AG04449 (cell line): ENCODE results near the gene ZNF92.

ENCODE experiments used
- CTCF ChIA-PET: fragments of 350-600 bp; formaldehyde crosslinking; extraction: SDS; loops from one replicate; lab custom pipeline; 2021; ENCODE audit warnings: antibody characterized with exemption; lab: Yijun Ruan, JAX
- POLR2A ChIA-PET: fragments of 400-600, 350-600 bp; formaldehyde crosslinking; extraction: SDS; loops from one replicate; lab custom pipeline; 2020; ENCODE audit warnings: antibody characterized with exemption, inconsistent platforms; lab: Yijun Ruan, JAX
- DNase-seq: peaks from one replicate; pipeline ENCODE4 v3.0.0-alpha.2; 2010; ENCODE audit warnings: low read depth, low spot score
- H3K4me3 ChIP-seq: 2 replicates; pipeline ENCODE4 v1.5.1; 2011; ENCODE audit warnings: low read depth, mild to moderate bottlenecking, control low read depth, low read length
- TF ChIP-seq, protein P1 (sequence below): IDR thresholded peaks from one replicate; pipeline ENCODE4 v1.5.1; 2011; ENCODE audit warnings: mild to moderate bottlenecking, moderate library complexity, low read length, control low read depth, inconsistent platforms; ENCODE audit not compliant: insufficient read depth; ENCODE audit errors: missing control alignments

ZNF92 gene

DNA sequence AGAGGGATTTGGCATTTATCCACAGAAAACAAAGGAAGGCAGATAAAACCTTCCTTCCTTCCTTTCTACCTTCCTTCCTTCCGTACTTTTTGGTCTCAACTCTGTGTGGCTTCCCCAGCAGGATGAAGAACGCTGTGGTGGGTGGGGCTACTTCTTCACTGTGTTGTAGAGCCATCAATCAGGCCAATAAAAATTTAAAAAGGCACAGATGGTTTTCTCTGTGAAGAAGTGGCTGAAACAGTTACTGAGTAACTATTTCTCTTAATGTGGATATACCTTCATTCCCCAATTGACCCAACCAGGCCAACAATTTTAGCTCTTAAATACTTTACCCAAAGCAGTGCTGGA, 75.8 kb downstream of the ZNF92 start:
- POLR2A ChIA-PET: no interaction called here

More for the DNA sequence above, 75.8 kb downstream of the ZNF92 start:
- DNase-seq: no peak
- no peak overlapping the region for H3K4me3 ChIP-seq
- TF ChIP-seq, protein P1, sequence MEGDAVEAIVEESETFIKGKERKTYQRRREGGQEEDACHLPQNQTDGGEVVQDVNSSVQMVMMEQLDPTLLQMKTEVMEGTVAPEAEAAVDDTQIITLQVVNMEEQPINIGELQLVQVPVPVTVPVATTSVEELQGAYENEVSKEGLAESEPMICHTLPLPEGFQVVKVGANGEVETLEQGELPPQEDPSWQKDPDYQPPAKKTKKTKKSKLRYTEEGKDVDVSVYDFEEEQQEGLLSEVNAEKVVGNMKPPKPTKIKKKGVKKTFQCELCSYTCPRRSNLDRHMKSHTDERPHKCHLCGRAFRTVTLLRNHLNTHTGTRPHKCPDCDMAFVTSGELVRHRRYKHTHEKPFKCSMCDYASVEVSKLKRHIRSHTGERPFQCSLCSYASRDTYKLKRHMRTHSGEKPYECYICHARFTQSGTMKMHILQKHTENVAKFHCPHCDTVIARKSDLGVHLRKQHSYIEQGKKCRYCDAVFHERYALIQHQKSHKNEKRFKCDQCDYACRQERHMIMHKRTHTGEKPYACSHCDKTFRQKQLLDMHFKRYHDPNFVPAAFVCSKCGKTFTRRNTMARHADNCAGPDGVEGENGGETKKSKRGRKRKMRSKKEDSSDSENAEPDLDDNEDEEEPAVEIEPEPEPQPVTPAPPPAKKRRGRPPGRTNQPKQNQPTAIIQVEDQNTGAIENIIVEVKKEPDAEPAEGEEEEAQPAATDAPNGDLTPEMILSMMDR: no peak
- CTCF ChIA-PET: no interaction called here
